Loucy (cell line): Measurements from ENCODE around the gene OPHN1.

Source experiments
- H2AFZ ChIP-seq: fragments of 200-600 bp; sonication (generic); 2 replicates; pipeline ENCODE4 v1.6.0; 2016; ENCODE audit warnings: antibody characterized with exemption, mild to moderate bottlenecking, low read length, moderate library complexity
- H3F3A ChIP-seq: fragments of 200-600 bp; 2 replicates; pipeline ENCODE4 v1.6.0; 2016; ENCODE audit warnings: antibody characterized with exemption, low read depth, mild to moderate bottlenecking
- H3K27me3 ChIP-seq: fragments of 200-600 bp; sonication (generic); 2 replicates; pipeline ENCODE4 v1.6.1; 2014; ENCODE audit warnings: low read length, mild to moderate bottlenecking; ENCODE audit not compliant: insufficient read depth, poor library complexity, severe bottlenecking
- H3K36me3 ChIP-seq: fragments of 200-600 bp; sonication (generic); 2 replicates; pipeline ENCODE4 v1.6.1; 2016; ENCODE audit warnings: low read length; ENCODE audit not compliant: insufficient read depth
- H3K4me1 ChIP-seq: fragments of 200-600 bp; sonication (generic); 2 replicates; pipeline ENCODE4 v1.5.1; 2014; ENCODE audit warnings: low read length, mild to moderate bottlenecking; ENCODE audit not compliant: insufficient read depth, poor library complexity, severe bottlenecking
- H3K4me2 ChIP-seq: fragments of 200-600 bp; sonication (generic); 2 replicates; pipeline ENCODE4 v1.6.0; 2014; ENCODE audit warnings: antibody characterized with exemption, low read length, low read depth, mild to moderate bottlenecking; ENCODE audit not compliant: poor library complexity, severe bottlenecking
- H3K4me3 ChIP-seq: fragments of 200-600 bp; sonication (generic); 2 replicates; pipeline ENCODE4 v1.5.1; 2014; ENCODE audit warnings: low read length, mild to moderate bottlenecking, mixed read lengths; ENCODE audit not compliant: poor library complexity, severe bottlenecking
- H3K79me2 ChIP-seq: fragments of 200-600 bp; sonication (generic); 2 replicates; pipeline ENCODE4 v1.6.1; 2014; ENCODE audit warnings: low read length; ENCODE audit not compliant: insufficient read depth
- H3K9ac ChIP-seq: fragments of 200-600 bp; sonication (generic); 2 replicates; pipeline ENCODE4 v1.6.0; 2014; ENCODE audit warnings: mild to moderate bottlenecking, low read depth, low read length, moderate library complexity; ENCODE audit not compliant: poor library complexity, severe bottlenecking
- H3K9me2 ChIP-seq: fragments of 200-600 bp; sonication (generic); replicated peaks from 2 replicates; pipeline ENCODE4 v1.6.1; 2016; ENCODE audit warnings: low read depth, low read length, mixed read lengths
- H3K9me3 ChIP-seq: fragments of 200-600 bp; sonication (generic); 2 replicates; pipeline ENCODE4 v1.6.1; 2014; ENCODE audit warnings: mild to moderate bottlenecking, antibody characterized with exemption, low read length, low read depth; ENCODE audit not compliant: insufficient read depth
- H4K20me1 ChIP-seq: fragments of 200-600 bp; sonication (generic); 2 replicates; pipeline ENCODE4 v1.6.0; 2014; ENCODE audit warnings: antibody characterized with exemption, low read length, mild to moderate bottlenecking; ENCODE audit not compliant: insufficient read depth, poor library complexity, severe bottlenecking
- EZH2phosphoT487 ChIP-seq: fragments of 200-600 bp; IDR thresholded peaks from 2 replicates; pipeline ENCODE4 v1.6.1; 2018; ENCODE audit warnings: antibody characterized with exemption, mild to moderate bottlenecking, moderate library complexity, borderline replicate concordance
- TF ChIP-seq, protein P1 (sequence below): fragments of 200-600 bp; sonication (generic); conservative IDR thresholded peaks from 2 replicates; pipeline ENCODE4 v1.5.1; 2014; ENCODE audit warnings: mild to moderate bottlenecking, antibody characterized with exemption, low read length

OPHN1 gene

DNA sequence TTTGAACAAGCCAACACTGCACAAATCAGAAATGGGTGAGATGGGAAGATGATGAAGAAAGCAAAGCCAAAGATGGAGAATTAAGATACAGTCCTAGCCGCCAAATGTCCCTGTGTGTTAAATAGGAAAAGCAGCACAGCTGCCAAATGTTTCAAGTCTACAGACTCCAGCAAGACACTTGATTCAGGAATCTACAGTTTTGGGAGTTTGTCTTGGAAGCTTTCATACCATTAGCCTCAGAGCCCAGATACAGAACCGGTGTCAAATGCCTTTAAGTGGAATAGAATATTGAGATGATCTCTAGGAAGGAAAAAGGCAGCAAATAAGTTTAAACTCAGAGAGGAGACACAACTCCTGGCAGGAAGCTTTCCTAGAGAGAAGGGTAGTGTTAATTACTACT, 30.3 kb downstream of the OPHN1 start:
- no peaks in the 10 kb centered on the region for H3K79me2 ChIP-seq
- no peaks in the 10 kb centered on the region for H3K4me1 ChIP-seq
- H2AFZ ChIP-seq, result no peak overlapping the region
- no peaks in the 10 kb centered on the region for H3K36me3 ChIP-seq
- H4K20me1 ChIP-seq, result no peaks in the 10 kb centered on the region
- no peak overlapping the region for H3K4me3 ChIP-seq
- TF ChIP-seq, protein P1, sequence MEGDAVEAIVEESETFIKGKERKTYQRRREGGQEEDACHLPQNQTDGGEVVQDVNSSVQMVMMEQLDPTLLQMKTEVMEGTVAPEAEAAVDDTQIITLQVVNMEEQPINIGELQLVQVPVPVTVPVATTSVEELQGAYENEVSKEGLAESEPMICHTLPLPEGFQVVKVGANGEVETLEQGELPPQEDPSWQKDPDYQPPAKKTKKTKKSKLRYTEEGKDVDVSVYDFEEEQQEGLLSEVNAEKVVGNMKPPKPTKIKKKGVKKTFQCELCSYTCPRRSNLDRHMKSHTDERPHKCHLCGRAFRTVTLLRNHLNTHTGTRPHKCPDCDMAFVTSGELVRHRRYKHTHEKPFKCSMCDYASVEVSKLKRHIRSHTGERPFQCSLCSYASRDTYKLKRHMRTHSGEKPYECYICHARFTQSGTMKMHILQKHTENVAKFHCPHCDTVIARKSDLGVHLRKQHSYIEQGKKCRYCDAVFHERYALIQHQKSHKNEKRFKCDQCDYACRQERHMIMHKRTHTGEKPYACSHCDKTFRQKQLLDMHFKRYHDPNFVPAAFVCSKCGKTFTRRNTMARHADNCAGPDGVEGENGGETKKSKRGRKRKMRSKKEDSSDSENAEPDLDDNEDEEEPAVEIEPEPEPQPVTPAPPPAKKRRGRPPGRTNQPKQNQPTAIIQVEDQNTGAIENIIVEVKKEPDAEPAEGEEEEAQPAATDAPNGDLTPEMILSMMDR, result no peak
- TF ChIP-seq EZH2phosphoT487, result no peak
- H3K9me2 ChIP-seq, result no peaks in the 10 kb centered on the region
- H3K9ac ChIP-seq, result no peak overlapping the region
- H3K27me3 ChIP-seq, result no peaks in the 10 kb centered on the region
- H3K4me2 ChIP-seq, result no peak overlapping the region
- H3F3A ChIP-seq, result no peaks in the 10 kb centered on the region
- H3K9me3 ChIP-seq, result no peaks in the 10 kb centered on the region

DNA sequence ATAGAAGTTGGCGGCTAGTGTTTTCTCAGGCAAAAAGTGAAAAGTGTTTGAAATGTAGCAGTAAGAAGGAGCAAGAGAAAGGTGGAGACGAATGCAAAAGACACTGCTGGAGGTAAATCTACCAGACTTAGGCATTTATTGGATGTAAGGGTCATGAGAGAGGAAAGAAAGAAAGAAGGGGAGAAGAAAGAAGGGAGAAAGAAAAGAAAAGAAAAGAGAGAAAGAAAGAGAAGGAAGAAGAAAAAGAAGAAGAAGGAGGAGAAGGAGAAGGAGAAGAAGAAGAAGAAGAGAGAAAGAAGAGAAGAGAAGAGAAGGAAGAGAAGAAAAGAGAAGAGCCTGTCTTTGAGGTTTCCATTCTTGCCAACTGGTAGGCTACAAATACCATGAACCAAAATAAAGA, 31.2 kb downstream of the OPHN1 start:
- Histone ChIP-seq H2AFZ (no peak overlapping the region), H3K4me1 (no peaks in the 10 kb centered on the region), H3K9me3 (no peaks in the 10 kb centered on the region), H3K4me3 (no peak overlapping the region), H3K4me2 (no peak overlapping the region), H3K79me2 (no peaks in the 10 kb centered on the region), H3F3A (no peaks in the 10 kb centered on the region), H4K20me1 (no peaks in the 10 kb centered on the region), H3K9ac (no peak overlapping the region), H3K9me2 (no peaks in the 10 kb centered on the region), H3K36me3 (no peaks in the 10 kb centered on the region), H3K27me3 (no peaks in the 10 kb centered on the region)
- TF ChIP-seq, protein P1, result no peak

DNA sequence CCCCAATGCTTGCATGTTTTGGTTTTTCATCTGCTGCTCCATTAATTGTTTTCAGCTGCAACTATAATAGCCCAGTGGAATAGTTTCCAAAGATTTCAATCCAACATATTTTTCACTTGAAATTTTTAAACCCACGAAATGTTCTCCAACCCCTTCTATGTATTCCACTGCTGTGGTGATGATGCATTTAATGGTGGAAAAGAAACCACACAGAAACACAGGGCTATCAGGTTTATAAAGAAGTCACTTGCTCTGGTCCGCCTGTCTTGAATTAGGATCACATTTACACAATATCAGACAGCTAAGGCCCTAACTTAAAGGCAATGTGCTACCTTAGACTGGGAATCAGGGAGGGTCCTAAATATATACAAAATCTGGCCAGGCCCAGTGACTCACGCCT, 35.0 kb downstream of the OPHN1 start:
- Histone ChIP-seq H3K4me3 (no peak overlapping the region), H3K4me2 (no peak overlapping the region), H3K79me2 (no peaks in the 10 kb centered on the region), H3F3A (no peaks in the 10 kb centered on the region), H3K9ac (no peak overlapping the region), H3K36me3 (no peaks in the 10 kb centered on the region), H4K20me1 (no peaks in the 10 kb centered on the region), H3K9me3 (no peaks in the 10 kb centered on the region), H3K9me2 (no peaks in the 10 kb centered on the region), H3K4me1 (no peaks in the 10 kb centered on the region), H2AFZ (no peak overlapping the region), H3K27me3 (no peaks in the 10 kb centered on the region)
- TF ChIP-seq EZH2phosphoT487, result no peak
- TF ChIP-seq, protein P1, result no peak
